Bone marrow (tissue), 2 donors: ENCODE results near the gene ARPC1B.
"Not testable (repeated sequence)": the region's sequence is repeated elsewhere in the genome, so short reads cannot be mapped to it uniquely, and the experiment has no call there.

ENCODE experiments used
- DNase-seq, 2 donors: peaks; one replicate each; lab custom pipeline; 2025; lab: John Stamatoyannopoulos, UW

The ARPC1B gene

GRCh38 chr7:99368750-99369389, 5.7 kb upstream of the ARPC1B start:
- no peak for DNase-seq

DNA sequence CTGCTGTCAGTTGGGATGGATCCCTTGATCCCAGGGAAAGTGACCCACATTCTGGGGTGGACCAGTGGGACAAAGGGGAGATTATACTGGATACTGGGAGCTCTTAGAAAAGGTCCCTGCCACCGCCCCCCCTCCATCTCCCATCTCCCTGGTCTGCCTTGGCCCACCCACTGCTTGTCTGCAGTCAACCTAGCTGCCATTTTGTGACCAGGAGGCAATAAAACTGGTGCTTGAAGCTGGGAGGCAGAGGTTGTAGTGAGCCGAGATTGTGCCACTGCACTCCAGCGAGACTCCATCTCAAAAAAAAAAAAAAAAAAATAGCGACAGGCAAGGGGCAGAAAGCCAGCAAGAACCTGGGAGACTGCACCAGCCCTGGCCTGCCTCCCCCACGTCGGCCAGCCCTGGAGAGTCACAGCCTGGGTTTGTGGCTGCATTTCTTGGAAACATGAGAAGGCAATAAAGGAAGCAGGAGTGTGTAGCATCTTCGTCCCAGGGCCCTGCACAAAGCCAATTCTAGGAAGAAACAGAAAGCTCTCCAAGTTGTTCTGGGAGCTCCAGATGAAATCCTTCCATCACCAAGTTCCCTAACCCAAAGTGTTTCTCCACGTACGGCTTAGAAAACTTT, 4.7 kb upstream of the ARPC1B start:
- no peak for DNase-seq

GRCh38 chr7:99371376-99371920, 3.1 kb upstream of the ARPC1B start:
- DNase-seq = no peak

GRCh38 chr7:99372275-99373090, 2.0 kb upstream of the ARPC1B start:
- DNase-seq = no peak

- no peak for DNase-seq
Observed at GRCh38 chr7:99373091-99374066, 1.2 kb upstream of the ARPC1B start.

DNA sequence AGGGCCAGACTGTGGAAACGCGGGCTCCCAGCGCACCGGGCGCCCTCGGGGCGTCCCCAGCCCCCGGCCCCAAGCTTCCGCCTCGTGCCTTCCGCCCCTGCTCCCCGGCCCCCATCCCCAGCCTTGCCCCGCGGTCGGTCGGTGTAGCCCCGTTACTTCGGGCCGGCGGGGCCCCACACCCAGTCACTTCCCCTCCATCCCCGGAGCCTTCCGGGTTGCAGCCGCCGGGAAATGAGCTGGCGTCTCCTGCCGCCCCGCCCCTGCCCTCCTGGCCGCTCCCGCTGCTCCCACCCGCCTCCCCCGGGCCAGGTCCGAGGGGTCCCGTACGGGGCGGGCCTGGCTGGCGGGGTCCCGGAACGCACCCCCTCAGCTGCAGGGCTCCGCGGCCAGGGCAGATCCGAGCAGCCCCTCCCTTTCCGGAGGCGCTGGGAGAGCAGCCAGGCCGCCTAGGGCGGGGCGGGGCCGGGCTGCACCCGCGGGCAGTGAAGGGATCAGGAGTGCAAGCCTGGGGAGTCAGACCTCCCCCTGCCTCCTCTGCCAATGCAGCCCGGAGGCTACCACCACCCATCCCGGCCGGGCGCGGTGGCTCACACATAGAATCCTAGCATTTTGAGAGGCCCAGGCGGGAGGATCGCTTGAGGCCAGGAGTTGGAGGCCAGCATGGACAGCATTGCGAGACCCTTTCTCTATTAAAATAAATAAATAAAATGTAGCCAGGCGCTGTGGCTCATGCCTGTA, 709 bp downstream of the ARPC1B start:
- peak; percentile 44 to 88 for DNase-seq

DNA sequence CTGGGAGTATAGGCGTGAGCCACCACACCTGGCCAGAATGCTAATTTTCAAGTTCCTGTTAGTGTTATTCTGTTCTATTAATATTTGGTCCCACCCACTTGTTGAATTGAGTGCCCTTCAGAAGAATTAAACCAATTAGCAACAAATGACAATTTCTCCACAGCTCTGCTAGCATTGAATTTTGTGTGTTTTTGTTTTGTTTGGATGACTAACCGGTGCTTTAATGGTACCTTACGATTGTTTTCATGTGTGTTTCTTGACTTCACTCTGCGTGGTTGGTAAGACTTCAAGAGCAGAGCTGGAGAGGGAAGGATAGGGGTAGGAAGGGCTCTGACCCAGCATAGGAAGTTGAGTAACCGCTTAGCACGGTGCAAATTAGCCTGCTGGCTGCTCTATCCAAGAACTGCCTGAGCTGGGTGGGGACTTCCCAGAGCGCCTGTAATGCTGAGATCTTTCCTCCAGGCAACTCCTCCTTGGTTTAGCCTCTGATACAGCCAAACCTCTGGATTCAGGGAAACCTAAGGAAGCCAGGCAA, 4.6 kb downstream of the ARPC1B start:
- peak; percentile 37 to 59 for DNase-seq

- DNase-seq = not testable (repeated sequence)
Observed at GRCh38 chr7:99379693-99380031, 5.1 kb downstream of the ARPC1B start.

GRCh38 chr7:99380032-99380822, 5.7 kb downstream of the ARPC1B start:
- DNase-seq = peak; percentile 51 to 78

GRCh38 chr7:99380823-99381663, 6.5 kb downstream of the ARPC1B start:
- no peak for DNase-seq

DNA sequence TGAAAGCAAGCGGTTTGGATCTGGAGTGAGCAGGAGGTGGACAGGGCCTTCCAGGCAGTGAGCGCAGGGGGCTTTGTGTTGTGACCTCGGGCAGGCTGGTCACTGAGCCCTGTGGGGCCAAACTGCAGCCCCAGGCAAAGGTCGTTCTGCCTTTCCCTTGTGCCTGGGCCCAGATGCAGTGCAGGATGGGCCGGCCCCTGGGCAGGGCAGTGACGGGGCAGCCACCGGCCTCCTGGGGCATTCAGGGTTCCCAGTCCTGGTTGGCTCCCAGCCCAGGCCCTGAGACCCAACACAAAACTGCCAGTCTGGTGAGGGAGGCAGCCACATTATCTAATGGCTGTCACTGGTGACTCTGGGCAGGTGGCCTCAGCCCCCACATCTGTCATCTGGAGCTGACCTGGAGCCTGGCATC, 7.1 kb downstream of the ARPC1B start:
- DNase-seq = no peak

DNA sequence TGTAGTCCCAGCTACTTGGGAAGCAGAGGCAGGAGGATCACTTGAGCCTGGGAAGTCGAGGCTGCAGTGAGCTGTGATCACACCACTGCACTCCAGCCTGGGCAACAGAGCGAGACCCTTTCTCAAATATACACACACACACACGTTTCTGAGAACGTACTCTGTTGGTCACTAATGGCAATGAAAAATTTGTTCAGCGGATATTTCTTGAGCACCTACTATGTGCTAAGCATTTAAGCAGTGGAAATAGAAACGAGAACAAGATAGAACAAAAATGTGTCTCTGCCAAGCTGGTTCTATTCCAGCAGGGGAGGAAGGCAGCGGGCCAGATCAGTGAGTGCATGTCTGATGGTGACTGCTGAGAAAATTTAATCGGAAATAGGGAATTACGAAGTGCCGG, 8.7 kb downstream of the ARPC1B start:
- no peak for DNase-seq

- no peak for DNase-seq
Observed at GRCh38 chr7:99383791-99384370, 9.4 kb downstream of the ARPC1B start.

DNA sequence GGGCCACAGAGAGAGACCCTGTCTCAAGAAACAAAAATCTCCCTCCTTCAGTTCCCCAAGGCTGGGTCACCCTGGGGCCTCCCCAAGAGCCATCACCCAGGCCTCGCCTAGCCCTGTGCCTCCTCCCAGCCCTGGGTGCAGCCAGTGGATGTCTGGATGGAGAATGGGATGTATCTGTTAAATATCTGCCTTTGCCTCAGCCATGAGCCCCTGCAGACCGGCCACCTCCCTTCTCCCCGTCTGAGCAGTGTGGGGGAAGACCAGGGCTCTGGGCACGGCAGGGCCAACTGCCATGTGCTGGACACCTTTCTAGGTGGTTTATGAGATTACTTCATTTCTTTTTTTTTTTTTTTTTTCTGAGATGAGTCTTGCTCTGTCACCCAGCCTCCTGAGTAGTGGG, 10.0 kb downstream of the ARPC1B start:
- no peak for DNase-seq

- no peak for DNase-seq
Observed at GRCh38 chr7:99385564-99385963, 11.0 kb downstream of the ARPC1B start.

DNA sequence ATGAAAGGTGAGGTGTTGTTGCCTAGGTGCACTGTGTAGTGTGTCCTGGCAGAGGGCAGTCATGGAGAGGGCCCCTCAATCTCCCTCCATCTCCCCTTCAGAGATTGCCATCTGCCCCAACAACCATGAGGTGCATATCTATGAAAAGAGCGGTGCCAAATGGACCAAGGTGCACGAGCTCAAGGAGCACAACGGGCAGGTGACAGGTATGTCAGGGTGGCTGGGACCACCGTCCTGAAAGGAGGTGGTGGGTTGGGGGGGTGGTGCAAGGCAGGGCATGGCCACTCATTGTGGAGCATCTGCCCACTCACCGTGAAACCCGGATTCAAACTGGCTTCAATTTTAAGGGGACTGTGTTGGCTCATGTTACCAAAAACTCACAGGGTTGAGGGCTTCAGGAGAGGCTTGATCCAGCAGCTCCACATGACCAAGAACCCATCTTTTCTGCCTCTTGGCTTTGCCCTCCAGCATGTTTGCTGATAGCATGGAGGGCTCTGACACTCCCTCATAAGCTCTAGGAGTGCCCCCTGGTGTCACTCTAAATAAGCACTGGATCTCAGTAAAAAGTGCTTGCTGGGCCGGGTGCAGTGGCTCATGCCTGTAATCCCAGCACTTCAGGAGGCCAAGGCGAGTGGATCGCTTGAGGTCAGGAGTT, 12.2 kb downstream of the ARPC1B start:
- peak in 1 of 2 donors; percentile 41 for DNase-seq

GRCh38 chr7:99387239-99387635, 12.7 kb downstream of the ARPC1B start:
- DNase-seq = not testable (repeated sequence)

GRCh38 chr7:99387912-99388311, 13.4 kb downstream of the ARPC1B start:
- DNase-seq = no peak
